ENCODE data around the gene IQCF6.
"Not testable (repeated sequence)": the region's sequence is repeated elsewhere in the genome, so short reads cannot be mapped to it uniquely, and the experiment has no call there.

IQCF6 gene

GRCh38 chr3:51759203-51759602, 19.8 kb downstream of the IQCF6 start:
- DNase-seq, result no peak

- DNase-seq, result not testable (repeated sequence)
Measured at GRCh38 chr3:51753763-51754750, 25.0 kb downstream of the IQCF6 start.

DNA sequence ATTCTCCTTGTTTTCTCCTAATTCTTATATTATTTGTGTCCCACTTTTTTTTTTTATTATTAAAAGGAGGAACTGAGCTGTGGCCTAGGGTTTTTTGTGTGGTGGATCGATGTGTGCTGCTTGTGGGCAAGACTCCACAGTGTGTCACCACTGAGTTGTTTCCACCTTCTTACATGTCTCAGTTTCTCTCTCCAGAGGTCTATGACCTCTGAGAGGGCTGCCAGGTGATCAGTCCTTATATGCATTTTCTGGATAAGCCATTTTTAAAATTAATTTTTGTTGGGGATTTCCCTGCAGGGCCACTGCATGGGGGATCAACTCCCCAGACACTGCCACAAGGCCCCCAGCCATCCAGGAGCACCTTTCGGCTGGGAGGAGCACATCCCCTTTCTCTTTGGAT, 27.8 kb downstream of the IQCF6 start:
- no peak for DNase-seq

- no peak for DNase-seq
Measured at GRCh38 chr3:51750878-51751277, 28.2 kb downstream of the IQCF6 start.

- no peak for DNase-seq
Measured at GRCh38 chr3:51748327-51748726, 30.7 kb downstream of the IQCF6 start.

- DNase-seq, result no peak
Measured at GRCh38 chr3:51747840-51748239, 31.2 kb downstream of the IQCF6 start.

DNA sequence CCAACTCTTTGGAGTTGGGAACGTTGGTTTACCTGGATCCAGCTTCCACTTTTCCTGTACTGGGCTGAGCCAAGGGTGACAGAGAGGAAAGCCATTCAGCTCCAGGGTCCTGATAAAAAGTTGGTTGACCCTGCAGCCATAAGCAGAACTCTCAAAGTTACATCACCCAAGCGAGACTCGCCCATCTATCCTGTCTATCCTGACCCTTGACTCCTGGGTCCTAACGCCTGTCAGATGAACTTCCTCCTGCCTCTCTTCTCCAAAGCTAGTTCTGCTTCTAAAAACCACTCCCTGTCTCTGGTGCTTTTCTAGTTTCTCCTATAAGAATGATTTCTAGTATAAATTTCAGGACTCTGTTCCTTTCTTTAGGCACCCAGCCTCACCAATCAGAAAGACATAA, 36.1 kb downstream of the IQCF6 start:
- peak; percentile 81 to 82 for DNase-seq

- DNase-seq, result not testable (repeated sequence)
Measured at GRCh38 chr3:51742320-51742719, 36.7 kb downstream of the IQCF6 start.

- peak; percentile 39 to 53 for DNase-seq
Measured at GRCh38 chr3:51739110-51739509, 39.9 kb downstream of the IQCF6 start.

- DNase-seq, result no peak
Measured at GRCh38 chr3:51735950-51736349, 43.1 kb downstream of the IQCF6 start.

DNA sequence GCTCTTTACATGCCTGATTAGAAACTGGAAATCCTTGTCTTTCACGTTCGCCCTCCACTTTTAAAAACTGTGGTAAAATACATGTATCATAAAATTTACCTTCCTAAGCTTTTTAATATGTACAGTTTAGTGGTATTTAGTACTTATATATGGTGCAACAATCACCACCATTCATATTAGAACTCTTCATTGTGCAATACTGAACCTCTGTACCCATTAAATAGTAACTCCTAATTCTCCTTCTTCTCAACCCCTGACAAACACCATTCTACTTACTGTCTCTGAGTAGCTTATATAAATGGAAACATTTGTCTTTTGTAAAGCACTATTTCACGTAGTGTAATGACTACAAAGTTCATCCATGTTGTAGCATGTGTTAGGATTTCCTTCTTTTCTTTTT, 44.0 kb downstream of the IQCF6 start:
- no peak for DNase-seq

DNA sequence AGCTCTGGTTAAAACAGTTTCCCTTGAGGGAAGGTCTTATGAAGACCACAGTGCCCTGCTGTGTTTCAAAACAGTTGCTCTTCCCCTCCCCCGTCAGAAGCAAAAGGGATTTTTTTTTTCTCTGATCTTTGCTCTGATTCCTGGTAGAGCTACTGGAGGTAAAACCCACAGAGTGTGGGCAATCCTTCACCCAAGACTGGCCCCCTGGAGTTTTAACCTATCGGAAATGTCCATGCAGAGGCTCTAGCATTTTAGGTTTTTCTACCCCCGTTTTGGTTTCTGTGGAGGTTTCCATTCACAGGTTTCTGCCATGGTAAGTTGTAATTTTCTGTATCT, 44.5 kb downstream of the IQCF6 start:
- no peak for DNase-seq

- DNase-seq, result no peak
Measured at GRCh38 chr3:51733859-51734571, 45.0 kb downstream of the IQCF6 start.

DNA sequence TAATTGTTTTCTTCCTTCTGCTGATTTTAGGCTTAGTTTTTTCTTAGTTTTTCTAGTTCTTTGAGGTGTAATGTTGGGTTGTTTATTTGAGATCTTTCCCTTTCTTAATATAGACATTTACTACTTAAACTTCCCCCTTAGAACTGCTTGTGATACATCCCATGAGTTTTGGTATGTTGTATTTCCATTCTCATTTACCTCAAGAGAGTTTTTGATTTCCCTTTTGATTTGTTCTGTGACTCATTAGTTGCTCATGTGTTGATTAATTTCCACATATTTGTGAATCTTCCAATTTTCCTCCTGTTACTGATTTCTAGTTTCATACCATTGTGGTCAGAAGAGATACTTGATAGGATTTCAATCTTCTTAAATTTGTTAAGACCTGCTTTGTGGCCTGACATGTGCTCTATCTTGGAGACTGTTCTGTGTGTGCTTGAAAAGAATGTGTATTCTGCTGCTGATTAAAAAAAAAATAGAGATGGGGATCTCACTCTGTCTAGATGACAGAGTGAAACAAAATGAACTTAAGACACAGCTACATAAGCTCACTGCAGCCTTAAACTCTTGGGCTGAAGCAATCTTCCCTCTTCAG, 49.9 kb downstream of the IQCF6 start:
- no peak for DNase-seq

Data from inflammatory macrophage (primary cell).